CD4-positive, alpha-beta T cell treated with Interleukin-15 for 4 hours (primary cell): ENCODE measurements around the gene EIF5AL1.
"Not testable (repeated sequence)": the region's sequence is repeated elsewhere in the genome, so short reads cannot be mapped to it uniquely, and the experiment has no call there.

Experiments used
- DNase-seq: peaks from one replicate; pipeline ENCODE4 v3.0.0-alpha.2; 2020; ENCODE audit warnings: low spot score

Gene EIF5AL1

DNA sequence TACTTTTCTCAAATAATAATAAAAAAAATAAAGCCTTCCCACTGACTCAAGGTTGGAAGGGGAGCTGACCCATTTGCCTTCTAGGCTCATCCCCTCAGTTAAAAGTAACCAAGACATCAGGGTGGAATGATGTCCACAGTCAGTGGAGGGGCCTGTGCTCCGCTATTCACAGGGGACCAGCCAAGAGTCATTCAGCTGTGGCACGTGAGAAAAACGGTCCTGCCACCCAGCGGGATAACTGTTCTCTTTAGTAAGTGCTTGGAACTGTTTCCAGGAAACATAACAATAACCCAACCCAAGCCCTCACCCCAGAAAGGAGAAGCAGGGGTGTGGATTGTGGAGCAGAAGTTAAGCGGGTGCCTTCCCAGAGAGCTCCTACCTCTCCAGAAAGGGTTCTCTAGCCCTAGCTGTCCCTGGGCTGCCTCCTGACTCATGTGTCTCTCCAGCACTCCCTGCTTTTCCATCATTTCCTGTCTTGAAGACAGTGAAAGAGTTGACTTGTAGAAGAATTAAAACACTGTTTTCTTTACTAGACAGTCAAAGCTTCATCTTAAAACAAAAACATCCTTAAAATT lies 2.3 kb upstream of the EIF5AL1 start:
- not testable (repeated sequence) for DNase-seq

DNA sequence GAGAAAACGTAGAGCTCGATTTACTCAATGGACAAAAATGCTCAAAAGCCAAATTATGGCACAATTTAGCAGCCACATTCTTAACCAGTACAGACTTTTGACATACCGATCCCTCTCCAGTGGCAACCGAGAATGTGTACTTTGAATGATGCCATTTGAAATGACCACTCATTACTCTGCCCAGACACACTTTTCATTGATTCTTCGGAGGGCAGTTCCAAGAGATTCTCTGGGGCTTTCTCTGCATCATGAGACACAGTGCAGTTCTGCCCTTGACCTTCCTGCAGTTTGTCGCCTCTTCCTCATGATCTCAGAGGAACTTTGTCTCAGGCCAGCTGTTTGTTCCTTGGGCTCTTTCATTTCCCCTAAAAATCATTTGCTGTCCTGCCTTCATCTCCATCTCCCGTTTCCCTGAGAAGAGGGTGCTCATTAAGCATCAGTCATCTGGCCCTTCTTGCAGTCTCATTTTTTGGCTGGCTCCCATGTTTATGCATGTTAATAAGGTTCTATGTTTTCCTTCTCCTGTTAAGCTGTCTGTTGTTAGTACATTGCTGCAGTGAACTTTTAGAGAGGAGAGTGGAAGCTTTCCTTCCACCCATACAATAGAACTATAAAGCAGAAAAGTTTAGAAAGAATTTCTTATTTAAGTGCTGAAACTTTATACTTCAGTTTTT lies 4.3 kb downstream of the EIF5AL1 start:
- not testable (repeated sequence) for DNase-seq

DNA sequence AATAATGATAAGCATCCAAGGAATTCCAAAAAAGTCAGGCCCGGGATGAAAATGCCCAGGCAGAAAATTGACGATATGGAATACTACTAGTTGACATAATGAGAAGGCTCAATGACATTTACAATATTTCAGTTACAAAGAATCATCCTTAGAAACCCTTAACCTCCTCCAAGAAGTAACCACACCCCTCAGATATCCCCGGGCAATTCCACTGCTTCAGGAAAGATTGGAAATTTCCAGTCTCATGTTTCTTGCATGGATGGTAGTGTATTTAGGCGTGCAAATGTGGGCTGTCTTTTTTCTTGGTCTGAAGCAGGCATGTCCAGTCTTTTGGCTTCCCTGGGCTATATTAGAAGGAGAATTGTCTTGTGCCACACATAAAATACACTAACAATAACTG lies 5.2 kb downstream of the EIF5AL1 start:
- not testable (repeated sequence) for DNase-seq

DNA sequence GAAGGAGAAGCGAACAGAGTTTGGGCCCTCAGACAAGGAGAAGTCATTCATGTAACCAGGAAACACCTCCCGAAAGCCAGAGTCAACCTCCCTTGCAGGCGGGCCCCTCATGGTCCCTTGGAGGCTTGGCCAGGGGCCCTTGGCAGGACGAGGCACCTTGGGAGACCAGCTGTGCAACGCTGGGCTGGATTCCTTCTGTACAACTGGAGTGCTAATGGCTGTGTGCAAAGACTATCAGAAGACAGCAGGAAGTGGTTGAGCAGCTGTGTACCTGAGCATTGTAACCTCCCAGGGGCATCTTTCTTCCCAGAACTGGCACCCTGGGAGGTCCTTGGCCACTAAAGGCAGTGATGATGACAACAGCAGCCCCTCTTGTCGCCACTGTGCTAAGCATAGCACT lies 9.4 kb downstream of the EIF5AL1 start:
- not testable (repeated sequence) for DNase-seq

DNA sequence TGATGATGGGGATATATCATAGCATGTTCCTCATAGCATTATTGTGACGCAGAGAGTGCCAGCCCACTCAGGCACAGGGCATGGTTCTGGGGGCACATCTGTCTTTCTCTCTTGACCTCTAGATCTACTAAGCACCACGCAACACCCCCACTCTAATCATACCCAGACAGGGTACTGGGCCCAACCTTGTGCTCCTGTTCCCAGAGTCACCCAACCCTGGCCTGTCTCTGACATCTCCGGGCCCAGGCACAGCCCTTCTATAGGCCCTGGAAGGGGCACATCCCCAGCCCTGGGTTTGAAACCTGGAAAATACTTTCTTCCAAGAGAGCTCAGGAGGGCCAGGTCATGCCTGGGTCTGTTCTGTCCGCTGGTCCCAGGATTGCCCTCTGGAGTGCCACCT lies 10.1 kb downstream of the EIF5AL1 start:
- not testable (repeated sequence) for DNase-seq

DNA sequence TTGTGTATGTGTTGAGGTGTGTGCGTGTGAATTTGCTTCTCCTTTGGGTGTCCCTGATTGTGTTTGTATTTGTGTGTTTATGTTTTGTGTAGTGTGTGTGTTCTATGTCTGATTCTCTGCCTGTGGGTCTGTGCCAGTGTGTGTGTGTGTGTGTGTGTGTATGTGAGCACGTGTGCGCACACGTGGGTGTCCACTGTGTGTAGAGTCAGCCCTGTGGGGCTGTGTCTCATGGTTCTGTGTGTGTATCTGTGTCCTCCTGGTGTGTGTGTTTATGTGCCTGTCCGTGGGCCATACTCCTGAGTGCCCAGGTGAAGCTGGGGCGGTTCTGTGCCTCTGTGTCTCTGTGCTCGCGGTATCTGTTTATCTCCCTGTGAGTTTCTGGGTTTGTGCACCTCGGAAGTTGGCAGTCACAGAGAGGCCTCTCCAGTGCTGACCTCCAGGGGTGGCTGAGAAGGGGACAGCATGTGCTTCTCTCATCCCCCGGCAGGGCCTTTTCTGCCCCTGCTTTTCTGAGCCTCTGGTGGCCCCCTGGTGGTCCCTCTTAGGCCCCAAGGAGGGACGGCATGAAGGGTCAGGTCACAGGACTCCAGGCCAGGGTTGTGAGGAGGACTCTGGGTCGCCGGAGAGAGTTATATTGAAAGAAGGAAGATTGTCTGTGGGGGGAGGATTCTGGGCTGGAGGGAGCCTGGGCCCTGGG lies 11.0 kb downstream of the EIF5AL1 start:
- not testable (repeated sequence) for DNase-seq

DNA sequence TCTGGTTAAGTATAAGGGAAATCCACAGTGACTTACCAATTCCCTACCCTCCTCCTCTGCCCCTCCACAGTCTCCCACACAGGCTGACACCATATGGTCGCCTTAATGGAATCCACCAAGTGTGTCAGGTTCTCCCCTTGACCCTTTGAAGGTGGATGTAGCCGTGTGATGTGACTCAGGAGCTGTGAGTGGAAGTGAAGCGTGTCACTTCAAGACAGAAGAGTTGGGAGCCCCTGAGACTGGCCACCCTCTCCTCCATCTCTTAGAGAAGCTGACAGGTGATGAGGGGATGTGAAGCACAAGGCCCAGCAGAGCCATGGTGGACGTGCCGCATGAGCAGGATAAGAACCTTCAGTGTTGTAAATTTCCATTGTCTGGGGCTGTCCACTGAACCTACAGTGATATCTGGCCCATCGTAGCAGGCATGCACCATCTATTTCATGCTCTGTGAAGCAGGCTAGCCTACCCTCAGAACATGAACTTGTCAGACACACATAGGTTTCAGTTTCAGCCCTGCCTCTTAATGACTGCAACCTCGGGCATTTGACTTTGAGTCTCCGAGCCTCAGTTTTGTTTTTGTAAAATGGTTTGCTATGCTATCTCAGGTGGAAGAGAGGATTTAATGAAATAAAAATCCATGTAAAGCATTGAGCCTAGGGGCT lies 12.8 kb downstream of the EIF5AL1 start:
- not testable (repeated sequence) for DNase-seq

DNA sequence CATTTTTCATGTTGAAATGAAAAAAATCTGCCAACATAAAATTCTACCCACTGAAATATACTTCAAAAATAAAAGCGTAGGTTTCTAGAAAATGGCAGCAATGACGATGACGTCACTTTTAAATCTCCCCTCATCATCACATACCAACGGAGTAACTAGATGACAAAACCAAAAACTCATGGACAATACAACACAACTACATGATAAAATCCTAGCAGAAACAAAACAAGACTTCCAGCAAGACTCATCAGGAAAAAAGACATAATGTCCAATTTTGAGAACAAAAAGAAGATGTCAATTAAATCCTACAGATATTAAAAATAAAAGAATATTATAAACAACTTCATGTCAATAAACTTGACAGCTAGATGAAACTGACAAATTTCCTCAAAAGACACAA lies 15.9 kb downstream of the EIF5AL1 start:
- not testable (repeated sequence) for DNase-seq

DNA sequence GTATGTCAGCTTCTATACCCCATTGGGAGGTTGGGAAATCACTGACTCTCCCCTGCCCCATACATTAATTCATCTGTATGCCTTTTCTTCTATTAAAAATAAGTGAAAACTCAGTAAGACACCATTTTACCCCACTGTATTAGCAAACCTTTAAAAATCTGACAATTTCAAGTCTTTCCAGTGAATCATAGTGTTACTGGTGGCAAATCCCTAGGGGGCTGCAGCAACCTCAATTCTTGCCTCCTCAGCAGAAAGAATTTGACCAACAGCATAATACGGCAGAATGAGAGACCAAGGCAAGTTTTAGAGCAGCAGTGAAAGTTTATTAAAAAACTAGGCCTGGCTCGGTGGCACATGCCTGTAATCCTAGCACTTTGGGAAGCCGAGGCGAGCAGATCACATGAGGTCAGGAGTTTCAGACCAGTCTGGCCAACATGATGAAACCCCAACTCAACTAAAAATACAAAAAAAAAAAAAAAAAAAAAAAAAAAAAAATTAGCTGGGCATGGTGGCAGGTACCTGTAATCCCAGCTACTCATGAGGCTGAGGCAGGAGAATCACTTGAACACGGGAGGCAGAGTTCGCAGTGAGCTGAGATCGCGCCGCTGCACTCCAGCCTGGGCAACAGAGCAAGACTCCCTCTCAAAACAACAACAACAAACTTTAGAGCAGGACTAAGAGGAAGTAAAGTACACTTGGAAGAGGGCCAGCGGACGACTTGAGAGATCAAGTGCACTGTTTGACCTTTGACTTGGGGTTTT lies 21.0 kb downstream of the EIF5AL1 start:
- not testable (repeated sequence) for DNase-seq

DNA sequence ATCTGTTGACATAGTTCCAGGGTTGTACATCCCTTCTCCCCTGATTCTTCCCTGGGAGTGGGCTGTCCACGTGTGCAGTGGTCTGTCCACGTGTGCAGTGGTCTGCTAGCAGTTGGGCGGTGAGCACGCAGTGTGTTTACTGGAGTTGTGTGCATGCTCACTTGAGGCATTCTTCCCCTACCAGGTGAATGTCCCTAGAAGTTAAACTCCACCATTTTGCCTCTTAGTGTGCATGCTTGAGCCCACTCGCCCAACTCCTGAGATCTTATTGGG lies 21.5 kb downstream of the EIF5AL1 start:
- not testable (repeated sequence) for DNase-seq

DNA sequence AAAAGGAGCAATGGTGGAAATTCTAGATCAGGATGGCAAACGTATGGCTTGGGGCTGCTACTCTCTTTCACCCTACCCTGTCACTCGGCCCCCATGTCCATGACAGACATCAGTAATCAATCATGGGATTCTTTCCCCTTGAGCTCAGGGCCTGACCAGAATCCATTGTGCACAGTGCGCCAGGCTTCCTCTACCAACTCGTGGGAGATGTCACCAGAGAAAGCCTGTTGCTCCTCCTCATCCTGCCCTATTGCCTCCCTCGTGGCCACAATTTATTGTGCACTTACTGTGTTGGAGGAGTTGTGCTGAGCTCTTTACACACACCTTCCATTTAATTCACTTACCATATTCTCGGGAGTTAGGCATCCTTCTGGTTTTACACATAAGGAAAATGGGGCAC lies 26.0 kb downstream of the EIF5AL1 start:
- DNase-seq: not testable (repeated sequence)

DNA sequence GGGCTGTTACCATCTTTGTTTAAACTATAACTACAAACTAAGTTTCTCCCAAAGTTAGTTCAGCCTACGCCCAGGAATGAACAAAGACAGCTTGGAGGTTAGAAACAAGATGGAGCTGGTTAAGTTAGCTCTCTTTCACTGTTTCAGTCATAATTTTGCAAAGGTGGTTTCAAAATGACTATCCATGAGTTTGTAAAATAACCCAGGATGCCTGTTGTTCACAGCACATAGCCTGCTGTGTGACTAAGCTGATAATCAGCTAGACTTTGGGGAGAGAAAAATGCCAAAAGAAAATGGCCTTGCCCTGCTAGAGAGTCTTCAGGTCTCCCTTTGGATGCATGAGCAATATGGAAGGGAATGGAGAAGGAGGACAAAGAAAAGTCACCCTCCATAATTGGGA lies 28.6 kb downstream of the EIF5AL1 start:
- DNase-seq: not testable (repeated sequence)

DNA sequence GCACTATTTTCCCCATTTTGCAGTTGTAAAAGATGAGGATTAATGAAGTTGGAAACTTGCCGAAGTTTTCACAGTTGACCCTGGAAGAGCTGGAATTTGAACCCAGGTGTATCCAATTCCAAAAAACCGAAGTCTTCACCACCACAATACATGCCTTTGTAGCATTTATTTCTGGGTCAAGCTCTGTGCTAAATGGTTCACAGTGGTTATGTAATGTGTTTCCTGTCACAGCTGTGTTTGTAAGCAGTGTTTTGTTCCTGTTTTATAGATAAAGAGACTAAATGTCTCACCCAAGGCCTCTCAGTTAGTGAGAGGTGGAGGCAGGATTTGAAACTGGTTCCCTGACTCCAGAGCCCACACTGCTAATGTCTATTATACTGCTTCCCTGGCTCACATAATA lies 30.3 kb downstream of the EIF5AL1 start:
- no peak for DNase-seq

DNA sequence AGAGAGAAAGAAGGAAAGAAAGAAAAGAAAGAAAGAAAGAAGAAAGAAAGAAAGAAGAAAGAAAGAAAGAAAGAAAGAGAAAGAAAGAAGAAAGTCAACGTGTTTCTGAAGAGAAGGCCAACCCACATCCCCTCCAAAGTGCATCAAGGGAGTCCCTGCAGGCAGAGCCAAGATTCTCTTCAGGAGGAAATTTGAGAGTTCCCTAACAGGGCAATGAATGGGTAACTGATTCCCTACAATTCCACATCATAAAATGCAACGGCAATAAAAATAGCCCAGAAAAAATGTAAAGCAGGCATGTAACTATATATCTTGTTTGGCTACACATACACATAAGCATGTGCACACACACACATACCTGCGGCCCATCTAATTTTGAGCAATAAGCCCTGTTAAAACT lies 32.1 kb downstream of the EIF5AL1 start:
- not testable (repeated sequence) for DNase-seq

DNA sequence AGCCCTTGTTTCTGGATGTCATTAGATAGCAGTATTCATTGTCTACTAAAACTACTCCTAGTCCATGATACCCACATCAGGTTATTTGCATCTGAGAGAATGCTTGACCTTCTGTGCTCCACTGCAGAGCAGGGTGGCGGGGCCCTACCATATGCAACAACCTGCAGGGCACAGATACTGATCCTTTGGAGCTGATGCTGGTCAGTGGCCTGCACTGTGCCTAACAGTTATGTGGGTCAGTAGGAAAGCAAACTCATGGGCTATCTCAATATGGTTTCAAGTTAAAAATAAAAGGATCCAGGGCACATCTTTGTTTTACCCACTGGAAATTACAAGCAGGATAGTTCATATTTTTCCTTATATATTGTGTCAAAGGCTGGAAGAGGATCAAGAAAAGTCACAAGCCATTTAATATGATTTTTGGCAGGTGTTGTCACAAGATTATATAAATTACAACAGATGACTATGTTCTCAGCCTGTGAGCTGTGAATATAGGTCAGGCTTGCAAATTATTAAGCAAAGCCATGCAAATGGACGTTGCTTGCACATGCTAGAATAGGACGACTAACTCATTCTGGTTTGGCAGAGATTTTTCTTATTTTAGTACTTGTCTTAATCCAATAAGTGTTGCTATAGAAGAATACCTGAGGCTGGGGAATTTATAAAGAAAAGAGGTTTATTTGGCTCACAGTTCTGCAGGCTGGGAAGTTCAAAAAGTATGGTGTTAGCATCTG lies 32.8 kb downstream of the EIF5AL1 start:
- not testable (repeated sequence) for DNase-seq

DNA sequence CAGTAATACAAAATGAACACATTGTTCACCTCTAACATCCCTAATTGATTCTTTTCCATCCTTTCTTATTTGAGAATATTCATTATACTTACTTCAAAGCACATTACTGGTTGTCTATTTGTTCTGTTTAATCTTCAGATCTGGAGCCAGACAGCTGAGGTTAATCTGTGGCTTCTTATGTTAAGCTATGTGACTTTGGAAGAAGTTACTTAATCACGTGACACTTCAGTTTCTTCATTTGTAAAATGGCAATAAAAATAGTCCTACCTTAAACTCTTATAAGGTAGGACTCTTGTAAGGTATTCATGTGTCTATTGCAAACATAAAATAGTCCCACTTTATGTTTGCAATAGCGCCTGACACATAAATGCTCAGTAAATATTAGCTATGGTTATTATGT lies 34.8 kb downstream of the EIF5AL1 start:
- not testable (repeated sequence) for DNase-seq

DNA sequence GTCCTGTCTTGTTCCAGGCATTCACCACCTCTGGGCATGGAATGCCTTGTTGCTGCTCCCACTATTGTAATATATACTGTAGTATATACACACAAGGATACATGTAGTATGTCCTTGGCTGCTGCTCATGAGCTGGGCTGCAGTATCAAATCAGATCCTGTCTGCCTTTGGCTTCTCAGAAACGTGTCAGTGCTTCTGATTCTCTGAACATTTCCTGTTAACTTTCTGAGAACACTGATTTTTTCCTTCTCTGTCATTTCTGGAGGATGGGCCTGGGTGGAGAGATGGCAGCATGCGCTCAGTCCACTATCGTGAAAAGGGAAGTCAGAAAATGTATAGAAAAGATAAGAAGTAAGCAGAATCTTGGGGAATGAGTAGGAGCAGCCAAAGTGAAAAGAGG lies 35.6 kb downstream of the EIF5AL1 start:
- no peak for DNase-seq

DNA sequence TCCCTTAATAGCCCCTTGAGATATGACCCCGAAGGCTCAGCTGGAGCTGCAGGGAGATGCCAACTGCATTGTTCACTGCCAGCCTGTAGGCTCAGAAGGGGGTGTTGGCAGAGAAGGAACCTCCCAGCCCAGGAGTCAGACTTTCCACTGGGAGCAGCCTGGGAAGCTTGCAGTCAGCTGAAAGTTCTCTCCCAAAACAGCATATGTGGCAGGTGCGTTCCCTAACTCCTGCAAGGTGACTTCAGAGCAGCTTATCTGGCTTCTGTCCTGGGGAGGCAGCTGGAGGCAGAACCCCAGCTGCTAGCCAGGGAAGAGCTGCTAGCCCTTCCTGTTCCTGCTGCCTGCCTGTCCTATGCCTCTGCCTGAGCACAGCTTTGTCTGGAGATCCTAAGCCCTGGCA lies 39.8 kb downstream of the EIF5AL1 start:
- DNase-seq: no peak

DNA sequence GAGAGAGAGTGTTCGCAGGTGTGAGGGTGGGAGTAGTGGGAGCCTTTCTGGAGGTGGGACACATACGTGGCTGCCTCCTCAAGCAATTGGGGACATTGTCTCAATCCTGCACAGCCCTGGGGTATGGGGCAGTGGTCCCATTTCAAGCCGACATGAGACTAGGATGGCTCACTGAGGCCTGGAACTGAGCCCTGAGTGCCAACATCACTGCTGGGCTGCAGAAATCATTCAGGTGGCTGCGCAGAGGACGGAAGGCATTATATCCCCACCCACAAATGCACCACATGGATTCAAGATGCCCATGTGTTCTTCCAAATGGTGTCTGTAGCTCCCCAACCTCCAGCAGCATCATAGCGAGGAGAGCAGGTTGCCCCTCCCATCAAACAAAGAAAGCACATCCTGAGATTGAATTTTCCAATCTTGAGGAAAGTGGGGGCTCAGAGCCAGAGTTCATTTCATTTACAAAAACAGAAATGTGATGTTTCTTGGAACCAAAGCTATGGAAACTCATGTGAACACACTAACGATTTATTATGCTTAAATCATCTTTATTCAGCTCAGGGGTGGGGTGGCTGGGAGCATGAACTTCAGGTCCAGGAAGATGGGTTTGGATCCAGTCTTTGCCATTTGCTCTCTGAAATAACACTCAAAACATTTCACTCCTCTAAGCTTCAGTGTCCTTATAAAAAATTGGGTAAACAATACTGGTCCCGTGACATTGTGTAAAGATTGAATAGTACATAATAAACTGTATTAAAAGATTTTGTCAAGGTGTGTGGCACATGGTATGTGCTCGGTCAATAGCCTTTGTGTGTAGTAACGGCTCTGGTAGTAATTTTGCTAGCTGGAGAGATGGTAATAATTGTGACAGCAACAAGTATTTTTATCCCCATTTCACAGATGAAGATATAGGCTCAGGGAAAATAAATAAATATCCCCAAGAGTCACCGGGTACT lies 43.3 kb downstream of the EIF5AL1 start:
- DNase-seq: no peak

DNA sequence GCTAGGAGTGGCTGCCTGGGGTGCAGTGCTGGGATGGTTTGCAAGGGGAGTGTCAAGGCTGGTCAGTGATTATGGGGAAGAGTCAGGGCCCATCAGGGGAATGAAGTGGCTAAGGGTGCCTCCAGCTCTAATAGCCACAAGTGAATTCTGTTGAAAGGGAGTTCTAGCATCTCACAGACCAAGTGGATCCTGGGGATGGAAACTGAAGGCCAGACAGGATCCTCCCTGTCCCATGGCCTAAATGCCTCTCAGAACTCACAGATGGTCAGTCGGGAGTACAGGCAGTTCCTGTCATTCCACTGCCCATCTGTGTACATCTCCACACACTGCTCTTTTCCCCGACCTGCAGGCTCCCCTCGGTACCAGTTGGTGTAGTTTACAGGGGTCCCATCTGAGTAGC lies 44.6 kb downstream of the EIF5AL1 start:
- DNase-seq: not testable (repeated sequence)
